Measurements from ENCODE around the gene FHAD1.

- TF ChIP-seq BCLAF1 (IDR thresholded peaks at IDR 0.05; ENCODE audit: borderline replicate concordance in 1 of 2, control insufficient read depth in 1 of 2, low read depth in 2 of 2, low read length in 1 of 2) (no peak), PBX2 (CRISPR knock-in tag; IDR thresholded peaks at IDR 0.05; ENCODE audit: low read depth) (no peak), PBX2 (tag; conservative IDR thresholded peaks at IDR 0.05; ENCODE audit: low read depth) (no peak), CTCF (IDR thresholded peaks at IDR 0.05 in 2 of 3, conservative IDR thresholded peaks at IDR 0.05 in 1 of 3; ENCODE audit: insufficient read depth in 2 of 3, low read depth in 1 of 3, low read length in 3 of 3) (no peak), NELFE (IDR thresholded peaks at IDR 0.05; ENCODE audit: insufficient read depth, insufficient read length) (no peak), ZNF384 (IDR thresholded peaks at IDR 0.05; ENCODE audit: low read depth, low read length) (no peak), MXI1 (IDR thresholded peaks at IDR 0.05; ENCODE audit: low read depth, low read length) (no peak), ZFP1 (CRISPR knock-in tag; IDR thresholded peaks at IDR 0.05) (no peak)
Observed at GRCh38 chr1:15271196-15271595, 24.2 kb downstream of the FHAD1 start.

Measured in K562 (cell line).